NCI-H82 treated with DMSO at 0.1 percent for 48 hours (cell line): ENCODE data around the gene RBP4.
A peak's percentile ranks its signal among the peaks of the same experiment; 100 is the strongest.
"Not testable (repeated sequence)": the region's sequence is repeated elsewhere in the genome, so short reads cannot be mapped to it uniquely, and the experiment has no call there.

Experiments used
- DNase-seq: peaks from one replicate; lab custom pipeline; 2025; ENCODE audit not compliant: unreplicated experiment; lab: John Stamatoyannopoulos, UW

RBP4 gene

GRCh38 chr10:93567277-93568104 lies 33.5 kb downstream of the RBP4 start:
- DNase-seq: no peak

DNA sequence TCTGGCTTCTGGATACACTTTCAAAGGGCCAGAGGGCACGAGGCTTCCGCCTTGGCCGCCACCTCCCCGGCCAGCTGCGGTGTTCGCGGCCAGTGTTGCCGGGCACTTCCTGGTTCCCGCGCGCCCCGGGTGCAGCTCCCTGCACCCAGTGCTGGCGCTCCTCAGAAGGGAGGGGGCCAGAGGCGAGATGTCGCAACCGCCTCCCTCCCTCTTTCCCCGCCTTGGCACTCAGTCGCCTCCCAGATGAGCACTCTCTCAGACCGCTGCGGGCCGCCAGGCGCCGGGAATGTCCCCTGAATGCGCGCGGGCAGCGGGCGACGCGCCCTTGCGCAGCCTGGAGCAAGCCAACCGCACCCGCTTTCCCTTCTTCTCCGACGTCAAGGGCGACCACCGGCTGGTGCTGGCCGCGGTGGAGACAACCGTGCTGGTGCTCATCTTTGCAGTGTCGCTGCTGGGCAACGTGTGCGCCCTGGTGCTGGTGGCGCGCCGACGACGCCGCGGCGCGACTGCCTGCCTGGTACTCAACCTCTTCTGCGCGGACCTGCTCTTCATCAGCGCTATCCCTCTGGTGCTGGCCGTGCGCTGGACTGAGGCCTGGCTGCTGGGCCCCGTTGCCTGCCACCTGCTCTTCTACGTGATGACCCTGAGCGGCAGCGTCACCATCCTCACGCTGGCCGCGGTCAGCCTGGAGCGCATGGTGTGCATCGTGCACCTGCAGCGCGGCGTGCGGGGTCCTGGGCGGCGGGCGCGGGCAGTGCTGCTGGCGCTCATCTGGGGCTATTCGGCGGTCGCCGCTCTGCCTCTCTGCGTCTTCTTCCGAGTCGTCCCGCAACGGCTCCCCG lies 34.4 kb downstream of the RBP4 start, which contains the start of gene FFAR4:
Gene FFAR4 (plus strand): TSS at position 231 of the 842 bp plus-strand sequence. CDS start 56 bp downstream, at position 287.
- no peak for DNase-seq

GRCh38 chr10:93565446-93565845 lies 35.6 kb downstream of the RBP4 start:
- no peak for DNase-seq

DNA sequence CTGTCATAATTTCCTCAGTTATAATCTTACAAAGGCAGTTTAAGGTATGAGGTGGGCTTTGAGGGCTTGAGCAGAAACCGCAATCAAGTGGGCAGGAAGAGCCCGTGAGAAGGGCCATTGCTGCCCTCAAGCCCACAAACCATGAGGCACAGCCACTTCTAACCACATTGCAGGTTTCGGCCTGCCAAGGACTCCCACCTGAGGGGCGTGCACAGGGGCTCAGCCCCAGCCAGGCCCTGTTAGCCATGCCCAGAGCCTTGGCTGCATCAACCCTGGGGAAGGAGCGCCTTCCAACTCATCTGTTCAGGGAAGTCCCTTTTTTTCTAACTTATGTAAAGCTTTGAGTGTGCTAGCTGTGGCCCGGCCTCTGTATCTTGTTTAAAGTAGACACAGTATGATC lies 40.5 kb downstream of the RBP4 start:
- DNase-seq: no peak

DNA sequence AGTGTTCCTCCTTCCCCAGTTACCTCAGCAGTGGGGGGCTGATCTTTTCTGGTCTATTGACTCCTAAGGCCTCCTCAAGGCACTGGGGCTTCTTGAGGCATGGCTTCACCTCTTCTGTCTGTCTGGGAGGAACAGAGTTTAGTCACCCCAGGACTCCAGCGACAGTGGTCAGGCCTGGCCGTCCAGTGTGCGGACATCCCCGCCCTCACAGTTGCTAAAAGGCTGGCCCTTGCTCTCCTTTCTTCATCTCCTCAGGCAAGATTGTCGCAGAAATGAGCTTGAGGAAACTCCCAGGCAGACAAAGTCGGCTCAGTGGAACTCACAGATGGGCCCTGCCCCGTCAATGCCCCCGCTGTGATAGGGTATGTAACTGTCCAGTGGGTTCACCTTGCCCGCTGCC lies 41.5 kb downstream of the RBP4 start:
- DNase-seq: no peak

DNA sequence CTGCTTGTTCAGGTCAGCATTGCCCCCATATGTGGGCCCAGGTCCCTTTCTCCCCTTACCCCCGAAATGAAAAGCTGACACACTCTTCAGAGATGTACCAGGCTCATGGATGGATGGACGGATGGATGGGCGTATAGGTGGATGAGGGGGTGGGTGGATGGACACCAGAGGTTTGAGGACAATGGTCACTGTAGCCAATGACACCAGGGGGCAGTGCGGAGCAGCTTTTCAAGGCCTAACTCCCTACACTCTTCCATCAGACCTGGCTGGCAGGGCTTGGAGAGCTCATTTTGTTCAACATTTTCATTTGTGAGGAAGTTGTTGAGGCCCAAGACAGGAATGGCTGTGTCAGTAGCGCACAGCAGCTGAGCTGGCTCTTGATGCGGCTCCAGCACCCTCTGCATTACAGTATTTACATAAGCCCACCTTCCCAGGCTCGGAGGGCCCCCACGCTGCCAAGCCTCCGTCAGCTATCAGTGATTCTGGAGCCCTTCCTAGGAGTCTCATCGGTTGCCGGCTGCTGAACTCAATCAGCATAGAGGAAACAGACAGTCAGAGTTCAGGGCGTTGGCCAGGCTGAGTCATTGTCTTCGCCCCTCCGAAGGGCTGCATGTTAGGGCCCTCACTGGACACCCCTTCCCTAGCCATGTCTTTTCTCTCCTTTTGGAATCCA lies 46.1 kb downstream of the RBP4 start:
- peak; percentile 41 for DNase-seq

- no peak for DNase-seq
Measured at GRCh38 chr10:93554316-93554663, 46.7 kb downstream of the RBP4 start.

- DNase-seq: no peak
Measured at GRCh38 chr10:93553482-93554315, 47.3 kb downstream of the RBP4 start.

DNA sequence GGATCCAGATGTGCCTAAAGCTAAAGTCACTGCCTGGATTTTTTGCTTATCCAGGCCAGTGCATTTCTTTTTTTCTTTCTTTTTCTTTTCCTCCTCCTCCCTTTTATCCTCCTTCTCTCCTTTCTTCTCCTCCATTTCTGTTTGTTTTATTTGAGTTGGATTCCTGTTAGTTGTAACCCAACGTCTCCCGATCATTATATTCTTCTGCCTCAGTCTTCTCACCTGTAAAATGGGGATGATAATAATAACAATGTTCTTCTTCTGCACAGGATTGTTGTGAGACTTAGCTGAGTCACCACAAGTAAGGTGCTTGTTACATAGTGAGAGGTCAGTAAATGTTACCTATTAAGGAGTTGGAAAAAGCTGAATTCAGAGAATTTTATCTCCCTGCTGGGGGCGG lies 48.3 kb downstream of the RBP4 start:
- no peak for DNase-seq

DNA sequence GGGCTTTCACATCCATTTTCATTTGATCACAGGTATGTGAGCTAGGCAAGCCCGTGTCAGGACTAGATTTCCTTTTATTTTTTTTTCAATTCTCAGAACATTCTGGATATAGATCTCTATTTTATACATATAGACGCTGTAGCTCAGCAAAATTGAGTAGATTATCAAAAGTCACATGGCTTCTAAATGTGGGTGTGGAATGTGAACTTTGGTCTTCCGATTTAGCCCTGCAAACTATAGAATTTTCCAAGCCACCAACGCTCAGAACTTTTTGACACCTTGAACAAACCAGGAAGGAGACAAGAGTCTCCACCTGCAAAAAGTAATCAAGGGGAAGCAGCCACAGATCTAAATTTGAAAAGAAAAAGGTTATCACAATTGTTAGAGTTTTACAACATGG lies 50.4 kb downstream of the RBP4 start:
- DNase-seq: no peak

DNA sequence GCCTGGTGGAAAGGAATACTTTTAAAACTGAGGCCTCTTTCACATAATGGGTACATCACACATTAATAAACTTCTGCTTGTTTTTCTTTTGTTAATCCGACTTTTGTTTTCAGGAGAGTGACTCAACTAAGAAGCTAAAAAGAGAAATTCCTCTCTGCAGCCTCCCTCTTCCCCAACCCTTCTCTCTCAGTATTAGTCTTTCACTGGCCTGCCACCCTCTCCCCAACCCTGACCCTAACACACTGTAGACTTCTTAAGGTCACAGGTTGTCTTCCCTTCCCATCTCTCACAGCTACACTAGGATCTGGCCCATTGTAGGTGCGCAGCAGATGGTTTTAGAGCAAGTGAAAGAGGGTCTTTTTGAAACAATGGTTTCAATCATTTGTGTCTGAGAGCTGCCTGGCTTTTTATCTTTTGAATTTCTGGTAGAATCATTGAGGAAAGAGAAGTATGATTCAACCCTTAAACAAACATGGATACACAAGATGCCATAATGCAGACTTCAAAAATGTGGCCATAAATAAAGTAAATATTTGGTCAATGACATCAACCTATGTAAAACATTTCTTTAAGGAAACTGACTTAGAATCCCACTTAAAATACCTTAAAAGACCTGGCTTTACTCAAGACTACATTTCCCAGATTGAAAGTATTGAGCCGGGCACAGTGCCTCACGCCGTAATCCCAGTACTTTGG lies 52.5 kb downstream of the RBP4 start:
- DNase-seq: no peak

- DNase-seq: no peak
Measured at GRCh38 chr10:93547522-93547921, 53.5 kb downstream of the RBP4 start.

- not testable (repeated sequence) for DNase-seq
Measured at GRCh38 chr10:93546995-93547394, 54.0 kb downstream of the RBP4 start.

- DNase-seq: peak; percentile 95
Measured at GRCh38 chr10:93542358-93542791, 58.7 kb downstream of the RBP4 start.
